Vagina (tissue), 2 donors: ENCODE results near the gene NAP1L1. TPM values are rescaled to one million over a fixed set of nuclear protein-coding genes. Genes with fewer than 3 reads are reported as not detected.

Experiments
- DNase-seq, 2 donors: peaks; one replicate each; pipeline ENCODE4 v3.0.0-alpha.2; 2017; ENCODE audit errors: extremely low spot score in 2 of 2
- H3K27ac ChIP-seq: fragments of 200-600 bp; sonication (generic); one replicate; pipeline ENCODE4 v1.5.1; 2019
- H3K27me3 ChIP-seq: fragments of 200-600 bp; sonication (generic); one replicate; pipeline ENCODE4 v1.5.1; 2019
- H3K36me3 ChIP-seq, 2 donors: fragments of 200-600 bp; sonication (generic); one replicate each; pipeline ENCODE4 v1.5.1; 2017 to 2019
- H3K4me1 ChIP-seq: fragments of 200-600 bp; sonication (generic); one replicate; pipeline ENCODE4 v1.5.1; 2019
- H3K4me3 ChIP-seq, 2 donors: fragments of 200-600 bp; sonication (generic); 1 replicate in 1 of 2; 2 replicates in 1 of 2; pipeline ENCODE4 v1.5.1; 2016 to 2019
- H3K9me3 ChIP-seq: fragments of 200-600 bp; sonication (generic); one replicate; pipeline ENCODE4 v1.5.1; 2019
- CTCF ChIP-seq, 3 experiments: fragments of 450-650 bp in 2 of 3; fragments of 200-600 bp in 1 of 3; sonication (generic) in 1 of 3; IDR thresholded peaks; one replicate each; pipeline ENCODE4 v1.5.1; 2017 to 2019; ENCODE audit warnings: antibody characterized with exemption in 3 of 3, mild to moderate bottlenecking in 2 of 3, moderate library complexity in 2 of 3
- POLR2A ChIP-seq, 2 donors: fragments of 450-650 bp; IDR thresholded peaks; one replicate each; pipeline ENCODE4 v1.6.1; 2017; ENCODE audit warnings: antibody characterized with exemption in 2 of 2, mild to moderate bottlenecking in 2 of 2, moderate library complexity in 2 of 2
- POLR2AphosphoS5 ChIP-seq, 2 donors: sonication (generic); formaldehyde crosslinking; IDR thresholded peaks; one replicate each; pipeline ENCODE4 v1.9.0; 2017; ENCODE audit warnings: antibody characterized with exemption in 2 of 2, mild to moderate bottlenecking in 2 of 2, low read depth in 1 of 2; ENCODE audit not compliant: insufficient read depth in 1 of 2
- intact Hi-C: fragments of 100-400 bp; cut with DNase I; formaldehyde crosslinking; loops from one replicate; pipeline ENCODE4 v1.15.1; 2023
- total RNA-seq: library from RNA; depleted of rRNA; stranded (reverse); fragments of >200 nt; gene quantifications from one replicate; pipeline ENCODE4 v1.2.3, GENCODE V29; 2016

NAP1L1 gene
- total RNA-seq, 1 donor from 2014 or later: 318 TPM

- TF ChIP-seq POLR2A (IDR thresholded peaks at IDR 0.05): no peak
- TF ChIP-seq CTCF (IDR thresholded peaks at IDR 0.05): no peak
- no peak for TF ChIP-seq POLR2AphosphoS5 (IDR thresholded peaks at IDR 0.05; ENCODE audit: insufficient read depth in 1 of 2, low read depth in 1 of 2)
- intact Hi-C loops: no loop called here
Observed at GRCh38 chr12:76064904-76065303, 19.6 kb downstream of the NAP1L1 start.

GRCh38 chr12:76060111-76060510 lies 24.4 kb downstream of the NAP1L1 start:
- H3K36me3 ChIP-seq: peaks cover 3 to 28% of the 10 kb centered on the region in 2 donors
- H3K9me3 ChIP-seq: peaks cover 8% of the 10 kb centered on the region
- no peak for DNase-seq
- H3K4me1 ChIP-seq: no peaks in the 10 kb centered on the region
- TF ChIP-seq POLR2AphosphoS5 (IDR thresholded peaks at IDR 0.05; ENCODE audit: insufficient read depth in 1 of 2, low read depth in 1 of 2) (no peak), CTCF (IDR thresholded peaks at IDR 0.05) (no peak), POLR2A (IDR thresholded peaks at IDR 0.05) (no peak)
- no peak overlapping the region for H3K27ac ChIP-seq
- intact Hi-C loops: no loop called here
- no peak overlapping the region for H3K4me3 ChIP-seq
- no peaks in the 10 kb centered on the region for H3K27me3 ChIP-seq

More at GRCh38 chr12:76064904-76065303, 19.6 kb downstream of the NAP1L1 start:
- no peak for DNase-seq
- Histone ChIP-seq H3K4me3 (no peak overlapping the region), H3K9me3 (peaks cover 10% of the 10 kb centered on the region), H3K27ac (no peak overlapping the region), H3K4me1 (peaks cover 12% of the 10 kb centered on the region), H3K36me3 (peaks cover 0 to 35% of the 10 kb centered on the region in 2 donors), H3K27me3 (no peaks in the 10 kb centered on the region)

- no peaks in the 10 kb centered on the region for H3K27me3 ChIP-seq
- no peak overlapping the region for H3K27ac ChIP-seq
- no peak for TF ChIP-seq POLR2AphosphoS5 (IDR thresholded peaks at IDR 0.05; ENCODE audit: insufficient read depth in 1 of 2, low read depth in 1 of 2)
- H3K36me3 ChIP-seq: peaks cover 3 to 41% of the 10 kb centered on the region in 2 donors
- no peaks in the 10 kb centered on the region for H3K9me3 ChIP-seq
- intact Hi-C loops: no loop called here
- no peak for DNase-seq
- H3K4me1 ChIP-seq: no peaks in the 10 kb centered on the region
- no peak overlapping the region for H3K4me3 ChIP-seq
Observed at GRCh38 chr12:76057326-76057725, 27.2 kb downstream of the NAP1L1 start.

- TF ChIP-seq POLR2AphosphoS5 (IDR thresholded peaks at IDR 0.05; ENCODE audit: insufficient read depth in 1 of 2, low read depth in 1 of 2): no peak
- TF ChIP-seq CTCF (IDR thresholded peaks at IDR 0.05): no peak
- TF ChIP-seq POLR2A (IDR thresholded peaks at IDR 0.05): no peak
- Histone ChIP-seq H3K27me3 (no peaks in the 10 kb centered on the region), H3K27ac (no peak overlapping the region), H3K9me3 (no peaks in the 10 kb centered on the region), H3K4me1 (no peaks in the 10 kb centered on the region), H3K36me3 (peaks cover 3 to 49% of the 10 kb centered on the region in 2 donors), H3K4me3 (no peak overlapping the region)
- DNase-seq: no peak
- intact Hi-C loops: no loop called here
Observed at GRCh38 chr12:76055393-76055792, 29.1 kb downstream of the NAP1L1 start.

- Histone ChIP-seq H3K9me3 (no peaks in the 10 kb centered on the region), H3K4me1 (no peaks in the 10 kb centered on the region), H3K27ac (no peak overlapping the region), H3K4me3 (no peak overlapping the region), H3K27me3 (no peaks in the 10 kb centered on the region), H3K36me3 (peaks cover 0 to 49% of the 10 kb centered on the region in 2 donors)
- TF ChIP-seq CTCF (IDR thresholded peaks at IDR 0.05): no peak
- no peak for TF ChIP-seq POLR2A (IDR thresholded peaks at IDR 0.05)
- no peak for TF ChIP-seq POLR2AphosphoS5 (IDR thresholded peaks at IDR 0.05; ENCODE audit: insufficient read depth in 1 of 2, low read depth in 1 of 2)
- DNase-seq: no peak
- intact Hi-C loops: no loop called here
Observed at GRCh38 chr12:76049575-76050251, 34.8 kb downstream of the NAP1L1 start.
